ENCODE data around the gene COQ4.
A peak's percentile ranks its signal among the peaks of the same experiment; 100 is the strongest.

Gene COQ4

GRCh38 chr9:128371630-128372117, 49.0 kb downstream of the COQ4 start:
- peaks cover 47% of the 10 kb centered on the region for H3K79me2 ChIP-seq (ENCODE audit: low read length)
- peaks cover 13% of the 10 kb centered on the region for H3K4me1 ChIP-seq (ENCODE audit: low read length)
- H3K36me3 ChIP-seq (replicated peaks; ENCODE audit: low read depth, low read length) = peaks cover 4% of the 10 kb centered on the region
- peak overlapping the region; percentile 86 for H3K4me2 ChIP-seq (ENCODE audit: low read length)
- no peaks in the 10 kb centered on the region for H3K27me3 ChIP-seq (ENCODE audit: low read depth, low read length)
- H4K20me1 ChIP-seq (ENCODE audit: insufficient read depth, low read length) = no peaks in the 10 kb centered on the region
- peak overlapping the region; percentile 37; the same call in 1 of the 2 replicates for H2AFZ ChIP-seq (ENCODE audit: low read depth, low read length)
- H3K4me3 ChIP-seq (ENCODE audit: low read length) = peak overlapping the region; percentile 91
- no peaks in the 10 kb centered on the region for H3K9me3 ChIP-seq (ENCODE audit: insufficient read depth, low read length)
- peak overlapping the region; percentile 70 for H3K9ac ChIP-seq (ENCODE audit: low read length)
- no peak for TF ChIP-seq EZH2phosphoT487 (IDR thresholded peaks at IDR 0.05; ENCODE audit: low read depth)
- TF ChIP-seq, protein P1, sequence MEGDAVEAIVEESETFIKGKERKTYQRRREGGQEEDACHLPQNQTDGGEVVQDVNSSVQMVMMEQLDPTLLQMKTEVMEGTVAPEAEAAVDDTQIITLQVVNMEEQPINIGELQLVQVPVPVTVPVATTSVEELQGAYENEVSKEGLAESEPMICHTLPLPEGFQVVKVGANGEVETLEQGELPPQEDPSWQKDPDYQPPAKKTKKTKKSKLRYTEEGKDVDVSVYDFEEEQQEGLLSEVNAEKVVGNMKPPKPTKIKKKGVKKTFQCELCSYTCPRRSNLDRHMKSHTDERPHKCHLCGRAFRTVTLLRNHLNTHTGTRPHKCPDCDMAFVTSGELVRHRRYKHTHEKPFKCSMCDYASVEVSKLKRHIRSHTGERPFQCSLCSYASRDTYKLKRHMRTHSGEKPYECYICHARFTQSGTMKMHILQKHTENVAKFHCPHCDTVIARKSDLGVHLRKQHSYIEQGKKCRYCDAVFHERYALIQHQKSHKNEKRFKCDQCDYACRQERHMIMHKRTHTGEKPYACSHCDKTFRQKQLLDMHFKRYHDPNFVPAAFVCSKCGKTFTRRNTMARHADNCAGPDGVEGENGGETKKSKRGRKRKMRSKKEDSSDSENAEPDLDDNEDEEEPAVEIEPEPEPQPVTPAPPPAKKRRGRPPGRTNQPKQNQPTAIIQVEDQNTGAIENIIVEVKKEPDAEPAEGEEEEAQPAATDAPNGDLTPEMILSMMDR (IDR thresholded peaks at IDR 0.05; ENCODE audit: low read depth, low read length) = no peak
- H3K27ac ChIP-seq (ENCODE audit: low read length) = peak overlapping the region; percentile 21; the same call in 1 of the 2 replicates

DNA sequence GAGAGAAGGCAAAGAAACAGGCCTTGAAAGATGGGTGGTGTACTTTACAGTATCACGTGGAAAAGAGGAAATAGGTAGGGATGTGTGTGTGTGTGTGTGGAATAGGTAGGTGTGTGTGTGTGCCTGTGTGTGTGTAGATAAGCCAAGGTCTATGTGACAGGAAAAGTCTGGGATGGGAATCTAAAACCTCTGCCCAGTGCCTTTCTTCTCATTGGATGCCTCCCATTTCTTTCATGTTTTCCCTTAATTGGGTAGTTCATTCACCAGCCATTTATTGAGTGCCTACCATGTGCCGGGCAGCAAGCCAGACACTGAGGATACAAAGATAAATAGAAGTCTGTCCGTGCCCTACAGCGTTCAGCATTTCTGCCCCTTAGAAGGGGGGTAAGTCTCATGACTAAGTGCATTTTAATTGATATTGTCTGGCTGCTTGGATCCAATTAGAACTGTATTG, 49.6 kb downstream of the COQ4 start:
- no peak overlapping the region for H2AFZ ChIP-seq (ENCODE audit: low read depth, low read length)
- peaks cover 13% of the 10 kb centered on the region for H3K4me1 ChIP-seq (ENCODE audit: low read length)

GRCh38 chr9:128372784-128373183, 50.1 kb downstream of the COQ4 start:
- Histone ChIP-seq H3K27ac (ENCODE audit: low read length) (no peak overlapping the region), H3K9ac (ENCODE audit: low read length) (no peak overlapping the region), H3K9me3 (ENCODE audit: insufficient read depth, low read length) (no peaks in the 10 kb centered on the region), H3K4me3 (ENCODE audit: low read length) (no peak overlapping the region), H3K36me3 (replicated peaks; ENCODE audit: low read depth, low read length) (peaks cover 4% of the 10 kb centered on the region), H3K4me2 (ENCODE audit: low read length) (peak overlapping the region; percentile 86; the same call in 1 of the 2 replicates), H3K79me2 (ENCODE audit: low read length) (peaks cover 49% of the 10 kb centered on the region), H3K4me1 (ENCODE audit: low read length) (peaks cover 13% of the 10 kb centered on the region), H4K20me1 (ENCODE audit: insufficient read depth, low read length) (no peaks in the 10 kb centered on the region), H2AFZ (ENCODE audit: low read depth, low read length) (no peak overlapping the region), H3K27me3 (ENCODE audit: low read depth, low read length) (no peaks in the 10 kb centered on the region)
- TF ChIP-seq EZH2phosphoT487 (IDR thresholded peaks at IDR 0.05; ENCODE audit: low read depth) = no peak
- TF ChIP-seq, protein P1 (IDR thresholded peaks at IDR 0.05; ENCODE audit: low read depth, low read length) = no peak

More for the DNA sequence above, 49.6 kb downstream of the COQ4 start:
- Histone ChIP-seq H3K79me2 (ENCODE audit: low read length) (peaks cover 49% of the 10 kb centered on the region), H3K27me3 (ENCODE audit: low read depth, low read length) (no peaks in the 10 kb centered on the region), H3K27ac (ENCODE audit: low read length) (no peak overlapping the region), H3K4me3 (ENCODE audit: low read length) (peak overlapping the region; percentile 91), H3K36me3 (replicated peaks; ENCODE audit: low read depth, low read length) (peaks cover 4% of the 10 kb centered on the region), H3K4me2 (ENCODE audit: low read length) (peak overlapping the region; percentile 86), H3K9me3 (ENCODE audit: insufficient read depth, low read length) (no peaks in the 10 kb centered on the region), H3K9ac (ENCODE audit: low read length) (peak overlapping the region; percentile 70), H4K20me1 (ENCODE audit: insufficient read depth, low read length) (no peaks in the 10 kb centered on the region)
- TF ChIP-seq, protein P1 (IDR thresholded peaks at IDR 0.05; ENCODE audit: low read depth, low read length) = no peak
- no peak for TF ChIP-seq EZH2phosphoT487 (IDR thresholded peaks at IDR 0.05; ENCODE audit: low read depth)

GRCh38 chr9:128374221-128374675, 51.6 kb downstream of the COQ4 start:
- H2AFZ ChIP-seq (ENCODE audit: low read depth, low read length) = no peak overlapping the region
- H3K27ac ChIP-seq (ENCODE audit: low read length) = no peak overlapping the region
- H3K27me3 ChIP-seq (ENCODE audit: low read depth, low read length) = no peaks in the 10 kb centered on the region
- H3K4me2 ChIP-seq (ENCODE audit: low read length) = no peak overlapping the region
- H3K4me3 ChIP-seq (ENCODE audit: low read length) = no peak overlapping the region
- peaks cover 13% of the 10 kb centered on the region for H3K4me1 ChIP-seq (ENCODE audit: low read length)
- H3K79me2 ChIP-seq (ENCODE audit: low read length) = peaks cover 49% of the 10 kb centered on the region
- peaks cover 4% of the 10 kb centered on the region for H3K36me3 ChIP-seq (replicated peaks; ENCODE audit: low read depth, low read length)
- H3K9me3 ChIP-seq (ENCODE audit: insufficient read depth, low read length) = no peaks in the 10 kb centered on the region
- no peaks in the 10 kb centered on the region for H4K20me1 ChIP-seq (ENCODE audit: insufficient read depth, low read length)
- H3K9ac ChIP-seq (ENCODE audit: low read length) = no peak overlapping the region
- no peak for TF ChIP-seq EZH2phosphoT487 (IDR thresholded peaks at IDR 0.05; ENCODE audit: low read depth)
- TF ChIP-seq, protein P1 (IDR thresholded peaks at IDR 0.05; ENCODE audit: low read depth, low read length) = no peak

All from OCI-LY3 (cell line).